Measurements from ENCODE around the gene CSNK1G1. TPM values are rescaled to one million over a fixed set of nuclear protein-coding genes. Genes with fewer than 3 reads are reported as not detected.

The CSNK1G1 gene
- total RNA-seq, 2 experiments from 2014 or later: 16.7 to 20.4 TPM

DNA sequence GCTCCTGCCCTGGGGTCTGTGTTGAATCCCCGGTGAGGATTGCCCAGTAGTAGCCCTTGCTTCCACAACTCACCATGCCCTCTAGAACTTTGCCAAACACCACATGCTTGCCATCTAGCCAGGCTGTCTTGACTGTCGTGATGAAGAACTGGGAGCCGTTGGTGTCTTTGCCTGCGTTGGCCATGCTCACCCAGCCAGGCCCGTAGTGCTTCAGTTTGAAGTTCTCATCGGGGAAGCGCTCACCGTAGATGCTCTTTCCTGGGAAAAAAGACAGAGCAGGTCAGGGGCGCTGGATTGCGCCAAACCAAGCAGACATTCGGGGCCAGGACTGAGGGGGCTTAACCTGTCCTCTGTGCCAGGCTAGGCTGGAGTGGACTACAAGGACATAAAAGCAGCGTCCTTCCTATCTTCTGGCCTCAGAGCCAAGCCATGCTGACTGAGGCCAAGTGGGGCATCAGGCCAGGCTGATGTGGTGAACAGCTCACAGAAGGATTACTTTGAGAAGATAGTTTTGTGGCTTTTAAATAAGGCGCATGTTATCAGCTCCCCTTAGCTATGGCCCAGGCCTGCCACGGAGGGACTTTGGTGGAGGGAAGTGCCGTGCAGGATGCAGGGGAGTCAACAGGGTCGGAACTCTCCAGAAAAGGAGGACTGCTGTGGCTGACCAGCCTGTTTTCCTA lies 199.2 kb downstream of the CSNK1G1 start:
- peaks cover 35% of the 10 kb centered on the region for H3K36me3 Mint-ChIP-seq (ENCODE audit: low read depth)
- no peaks in the 10 kb centered on the region for H3K9me3 Mint-ChIP-seq
- no peak for ATAC-seq
- ChIA-PET CTCF (interaction anchor here (4.4 kb wide), 1 partner anchor 13 kb away, joined by 34 read pairs; no protein-coding TSS in a partner anchor), POLR2A (interaction anchor here (0.6 kb wide), 1 partner anchor 38 kb away, joined by 3 read pairs; no protein-coding TSS in a partner anchor)
- H3K27me3 Mint-ChIP-seq: peaks cover 11% of the 10 kb centered on the region
- intact Hi-C loops (cut with micrococcal nuclease): no loop called here
- no peak overlapping the region for H3K4me3 Mint-ChIP-seq
- no peak for DNase-seq
- H3K4me1 Mint-ChIP-seq (ENCODE audit: low read depth): peaks cover 30% of the 10 kb centered on the region
- TF ChIP-seq, protein P1, sequence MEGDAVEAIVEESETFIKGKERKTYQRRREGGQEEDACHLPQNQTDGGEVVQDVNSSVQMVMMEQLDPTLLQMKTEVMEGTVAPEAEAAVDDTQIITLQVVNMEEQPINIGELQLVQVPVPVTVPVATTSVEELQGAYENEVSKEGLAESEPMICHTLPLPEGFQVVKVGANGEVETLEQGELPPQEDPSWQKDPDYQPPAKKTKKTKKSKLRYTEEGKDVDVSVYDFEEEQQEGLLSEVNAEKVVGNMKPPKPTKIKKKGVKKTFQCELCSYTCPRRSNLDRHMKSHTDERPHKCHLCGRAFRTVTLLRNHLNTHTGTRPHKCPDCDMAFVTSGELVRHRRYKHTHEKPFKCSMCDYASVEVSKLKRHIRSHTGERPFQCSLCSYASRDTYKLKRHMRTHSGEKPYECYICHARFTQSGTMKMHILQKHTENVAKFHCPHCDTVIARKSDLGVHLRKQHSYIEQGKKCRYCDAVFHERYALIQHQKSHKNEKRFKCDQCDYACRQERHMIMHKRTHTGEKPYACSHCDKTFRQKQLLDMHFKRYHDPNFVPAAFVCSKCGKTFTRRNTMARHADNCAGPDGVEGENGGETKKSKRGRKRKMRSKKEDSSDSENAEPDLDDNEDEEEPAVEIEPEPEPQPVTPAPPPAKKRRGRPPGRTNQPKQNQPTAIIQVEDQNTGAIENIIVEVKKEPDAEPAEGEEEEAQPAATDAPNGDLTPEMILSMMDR (IDR thresholded peaks at IDR 0.05): no peak
- no peak overlapping the region for H3K27ac Mint-ChIP-seq

DNA sequence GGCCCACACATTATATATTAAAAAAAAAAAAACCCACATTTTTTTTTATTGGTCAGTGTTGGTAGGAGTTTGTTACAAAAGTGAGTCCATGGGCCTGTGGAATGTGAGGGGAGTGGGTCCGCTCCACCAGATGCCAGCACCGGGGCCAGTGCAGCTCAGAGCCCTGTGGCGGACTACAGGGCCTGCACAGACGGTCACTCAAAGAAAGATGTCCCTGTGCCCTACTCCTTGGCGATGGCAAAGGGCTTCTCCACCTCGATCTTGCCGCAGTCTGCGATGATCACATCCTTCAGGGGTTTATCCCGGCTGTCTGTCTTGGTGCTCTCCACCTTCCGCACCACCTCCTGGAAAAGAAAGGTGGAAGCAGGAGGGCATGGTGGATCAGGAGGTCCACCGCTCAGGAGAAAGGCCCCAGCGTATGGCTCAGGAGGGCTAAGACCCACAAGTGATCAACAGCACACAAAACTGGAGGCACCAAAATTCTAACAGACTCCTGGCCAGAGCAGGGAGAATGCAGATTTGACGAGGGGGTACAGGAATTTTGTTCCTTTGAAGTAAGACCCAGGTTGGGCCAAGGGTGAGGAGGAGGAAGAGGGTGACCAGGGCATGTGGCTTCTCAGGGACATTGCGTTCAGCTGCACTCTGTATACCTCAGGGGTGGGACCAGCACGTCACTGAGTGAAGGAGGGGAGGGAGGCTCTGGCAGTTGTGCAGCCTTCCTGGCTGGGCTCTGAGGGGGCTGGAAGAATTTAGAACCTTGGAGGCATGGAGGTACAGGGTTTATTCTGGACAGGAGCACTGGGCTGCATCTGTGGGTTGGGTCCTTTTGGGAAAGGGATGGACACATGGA lies 199.9 kb downstream of the CSNK1G1 start:
- peaks cover 12% of the 10 kb centered on the region for H3K27me3 Mint-ChIP-seq
- no peak for ATAC-seq
- peaks cover 33% of the 10 kb centered on the region for H3K36me3 Mint-ChIP-seq (ENCODE audit: low read depth)
- H3K4me3 Mint-ChIP-seq: no peak overlapping the region
- intact Hi-C loops (cut with micrococcal nuclease): no loop called here
- DNase-seq: no peak
- no peaks in the 10 kb centered on the region for H3K9me3 Mint-ChIP-seq
- TF ChIP-seq, protein P1 (IDR thresholded peaks at IDR 0.05): no peak
- ChIA-PET POLR2A (interaction anchor here (0.6 kb wide), 1 partner anchor 37 kb away, joined by 3 read pairs; no protein-coding TSS in a partner anchor), CTCF (interaction anchor here (4.4 kb wide), 1 partner anchor 12 kb away, joined by 34 read pairs; no protein-coding TSS in a partner anchor)
- H3K27ac Mint-ChIP-seq: no peak overlapping the region
- H3K4me1 Mint-ChIP-seq (ENCODE audit: low read depth): peaks cover 29% of the 10 kb centered on the region

DNA sequence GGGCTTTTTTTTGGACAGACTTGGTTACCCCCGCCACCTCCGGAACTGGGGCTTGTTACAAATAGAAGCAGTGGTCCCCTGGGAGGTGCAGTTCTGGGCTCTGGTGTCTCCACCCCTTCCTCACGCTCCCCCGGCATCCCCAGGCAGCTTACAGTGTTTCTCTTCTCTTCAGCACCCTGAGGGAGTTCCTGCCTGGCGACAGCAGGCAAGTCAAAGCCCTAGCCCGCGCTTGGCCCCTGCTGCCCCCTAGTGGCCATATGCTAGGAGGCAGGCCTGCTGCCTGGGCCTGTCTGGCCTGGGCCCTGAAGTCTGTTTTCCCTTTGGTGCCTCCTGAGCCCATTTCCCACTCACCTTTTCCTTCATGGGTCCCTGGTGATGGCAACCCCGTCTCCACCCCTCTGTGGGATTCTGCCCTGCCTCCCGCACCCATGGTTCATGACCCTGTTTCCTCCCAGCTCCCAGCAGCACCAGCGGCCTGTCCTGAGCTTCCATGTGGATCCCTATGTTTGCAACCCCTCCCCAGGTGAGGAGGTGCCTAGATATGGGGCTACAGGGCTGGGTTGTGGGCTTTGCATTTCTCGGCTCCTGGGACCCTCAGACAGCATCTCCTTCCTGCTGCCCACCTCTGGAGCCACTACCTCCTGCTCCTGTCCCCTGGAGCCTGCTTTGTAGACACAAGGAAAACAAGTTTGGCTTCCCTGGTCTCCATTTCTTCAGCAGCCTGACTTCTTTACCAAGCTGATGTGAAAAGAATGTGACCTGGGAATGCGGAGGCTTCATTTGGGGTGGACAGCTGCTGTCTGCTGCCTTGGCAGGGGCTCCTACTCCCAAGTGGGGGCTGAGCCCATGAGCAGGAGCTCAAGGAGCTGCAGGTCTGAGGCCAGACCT lies 202.2 kb downstream of the CSNK1G1 start:
- intact Hi-C loops (cut with micrococcal nuclease): no loop called here
- H3K4me3 Mint-ChIP-seq: peak overlapping the region; percentile 36
- H3K27ac Mint-ChIP-seq: peak overlapping the region; percentile 66
- DNase-seq (peak; percentile 95), ATAC-seq (peak; percentile 89)
- POLR2A ChIA-PET: interaction anchor here (0.7 to 4.2 kb wide), 7 partner anchors 8 to 60 kb away, joined by 3 to 30 read pairs (median 6); partner anchors contain the start of genes CIAO2A, PPIB and SNX1
- H3K9me3 Mint-ChIP-seq: no peaks in the 10 kb centered on the region
- CTCF ChIA-PET: interaction anchor here (0.6 to 4.4 kb wide), 29 partner anchors 9 to 574 kb away, joined by 3 to 40 read pairs (median 4); partner anchors contain the start of genes CIAO2A, PPIB and SNX1
- peaks cover 26% of the 10 kb centered on the region for H3K4me1 Mint-ChIP-seq (ENCODE audit: low read depth)
- H3K36me3 Mint-ChIP-seq (ENCODE audit: low read depth): peaks cover 20% of the 10 kb centered on the region
- H3K27me3 Mint-ChIP-seq: peaks cover 15% of the 10 kb centered on the region
- TF ChIP-seq, protein P1 (IDR thresholded peaks at IDR 0.05): peak; percentile 91

DNA sequence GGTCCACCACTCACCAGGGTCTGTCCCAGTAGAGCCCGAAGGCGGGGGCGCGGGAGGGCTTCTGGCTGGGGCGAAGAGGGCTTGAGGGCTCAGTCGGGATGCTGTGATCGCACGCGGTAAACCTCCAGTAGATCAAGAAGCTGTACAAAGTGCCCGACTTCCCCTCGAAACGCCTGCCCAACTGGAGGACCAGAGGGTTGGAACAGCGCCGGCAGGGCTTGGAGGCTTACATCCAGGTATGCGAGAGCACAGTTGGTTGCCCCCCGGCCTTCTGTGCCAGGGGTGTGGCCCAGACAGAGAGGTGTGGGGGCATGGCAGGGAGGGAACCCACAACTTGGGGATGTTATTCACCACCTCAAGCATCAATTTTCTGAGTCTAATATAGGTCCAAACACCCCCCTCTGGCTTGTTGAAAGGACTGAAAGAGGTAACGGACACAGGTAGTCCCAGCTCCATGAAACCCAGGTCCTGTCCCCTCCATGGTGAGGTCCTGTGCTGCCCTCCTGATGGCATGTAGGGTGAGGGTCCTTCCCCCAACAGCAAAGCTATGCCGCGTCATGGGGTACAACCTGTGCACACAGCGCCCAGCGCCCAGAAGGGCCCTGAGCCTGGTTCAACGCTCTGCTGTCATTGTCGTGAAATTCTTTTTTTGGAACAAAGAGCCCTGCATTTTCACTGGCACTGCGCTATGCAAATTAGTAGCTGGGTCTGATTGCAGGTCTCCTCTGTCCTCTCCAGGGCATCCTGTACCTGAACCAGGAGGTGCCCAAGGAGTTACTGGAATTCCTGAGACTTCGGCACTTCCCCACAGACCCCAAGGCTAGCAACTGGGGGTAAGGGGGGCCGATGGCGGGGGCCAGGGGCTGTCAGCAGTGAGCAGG lies 203.2 kb downstream of the CSNK1G1 start:
- ATAC-seq (no peak), DNase-seq (peak; percentile 25)
- Mint-ChIP-seq H3K36me3 (ENCODE audit: low read depth) (peaks cover 13% of the 10 kb centered on the region), H3K4me3 (peak overlapping the region; percentile 64), H3K9me3 (no peaks in the 10 kb centered on the region), H3K4me1 (ENCODE audit: low read depth) (peaks cover 20% of the 10 kb centered on the region), H3K27me3 (peaks cover 15% of the 10 kb centered on the region), H3K27ac (no peak overlapping the region)
- TF ChIP-seq, protein P1 (IDR thresholded peaks at IDR 0.05): no peak
- ChIA-PET POLR2A (interaction anchor here (0.7 to 4.2 kb wide), 5 partner anchors 9 to 59 kb away, joined by 3 to 30 read pairs (median 6); partner anchors contain the start of genes CIAO2A, PPIB and SNX1), CTCF (interaction anchor here (0.6 to 4.4 kb wide), 22 partner anchors 9 to 575 kb away, joined by 3 to 40 read pairs (median 4); partner anchors contain the start of genes CIAO2A, PPIB and SNX1)
- intact Hi-C loops (cut with micrococcal nuclease): no loop called here

Measured in activated CD8-positive, alpha-beta T cell treated with anti-CD3 and anti-CD28 coated beads for 36 hours (primary cell).